Gastroesophageal sphincter (tissue), 4 donors: Measurements from ENCODE around the gene PRKAR1B. TPM values are rescaled to one million over a fixed set of nuclear protein-coding genes. Genes with fewer than 3 reads are reported as not detected.

ENCODE experiments used
- ATAC-seq: fragments of 150-250 bp; one replicate; pipeline ENCODE4 v1.9.1; 2016; ENCODE audit warnings: mild to moderate bottlenecking, moderate library complexity
- H3K27ac ChIP-seq, 4 donors: fragments of 200-600 bp; sonication (generic) in 3 of 4; 1 replicate in 3 of 4; 2 replicates in 1 of 4; pipeline ENCODE4 v1.5.1; 2016 to 2019
- H3K27me3 ChIP-seq: fragments of 200-600 bp; sonication (generic); one replicate; pipeline ENCODE4 v1.5.1; 2019
- H3K36me3 ChIP-seq, 2 donors: fragments of 200-600 bp; sonication (generic); one replicate each; pipeline ENCODE4 v1.5.1; 2019; ENCODE audit warnings: control low read depth in 1 of 2
- H3K4me1 ChIP-seq, 3 donors: fragments of 200-600 bp; sonication (generic); 1 replicate in 2 of 3; 2 replicates in 1 of 3; pipeline ENCODE4 v1.5.1; 2016 to 2019; ENCODE audit warnings: control low read depth in 2 of 3
- H3K4me3 ChIP-seq, 2 donors: fragments of 200-600 bp; sonication (generic); one replicate each; pipeline ENCODE4 v1.5.1; 2019; ENCODE audit warnings: mild to moderate bottlenecking in 1 of 2, moderate library complexity in 1 of 2
- H3K9me3 ChIP-seq, 3 donors: fragments of 200-600 bp; sonication (generic); one replicate each; pipeline ENCODE4 v1.5.1; 2017 to 2019; ENCODE audit warnings: control low read depth in 2 of 3
- EP300 ChIP-seq: sonication (generic); formaldehyde crosslinking; IDR thresholded peaks from one replicate; pipeline ENCODE4 v1.6.1; 2017; ENCODE audit warnings: antibody characterized with exemption, mild to moderate bottlenecking
- POLR2A ChIP-seq, 2 donors: fragments of 450-650 bp; IDR thresholded peaks; one replicate each; pipeline ENCODE4 v1.6.1; 2017; ENCODE audit warnings: antibody characterized with exemption in 2 of 2, mild to moderate bottlenecking in 2 of 2, moderate library complexity in 1 of 2
- POLR2AphosphoS5 ChIP-seq: sonication (generic); formaldehyde crosslinking; IDR thresholded peaks from one replicate; pipeline ENCODE4 v1.6.1; 2017; ENCODE audit warnings: antibody characterized with exemption
- WGBS, 2 donors: methylation state at CpG; one replicate each; pipeline ENCODE4 v1.1.5; 2018; ENCODE audit warnings: low coverage in 1 of 2; 5-methylcytosine and 5-hydroxymethylcytosine counted together
- total RNA-seq, 4 donors: library from RNA; depleted of rRNA; stranded (reverse); fragments of >200 nt; gene quantifications; one replicate each; pipeline ENCODE4 v1.1.0, GENCODE V29; 2016
- TF ChIP-seq, protein P1 (sequence below), 4 experiments: fragments of 200-600 bp in 2 of 4; fragments of 450-650 bp in 2 of 4; sonication (generic) in 1 of 4; IDR thresholded peaks; one replicate each; pipeline ENCODE4 v1.5.1; 2017 to 2019; ENCODE audit warnings: antibody characterized with exemption in 4 of 4, mild to moderate bottlenecking in 2 of 4, moderate library complexity in 2 of 4

PRKAR1B gene
- total RNA-seq, 4 donors from 2014 or later: 11.6 to 39.1 (median 24.8) TPM

DNA sequence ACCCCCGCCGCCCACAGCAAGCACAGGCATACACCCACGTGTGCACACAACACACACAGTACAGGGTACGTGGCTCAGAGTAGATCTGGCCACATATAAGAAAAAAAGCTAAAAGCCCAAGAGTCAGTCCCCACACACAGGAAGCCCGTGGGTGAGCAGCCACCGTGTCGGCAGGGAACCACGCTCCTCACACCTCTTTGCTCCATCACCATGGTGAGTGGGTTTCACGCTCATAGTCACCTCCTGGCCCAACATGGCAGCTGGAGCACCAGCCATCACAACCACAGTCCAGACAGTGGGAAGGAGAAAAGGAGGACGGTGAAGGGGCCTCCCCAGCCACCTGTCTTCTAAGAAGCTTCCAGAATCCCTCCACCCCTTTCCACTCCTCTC is 131.5 kb downstream of the PRKAR1B start:
- H3K9me3 ChIP-seq: peaks cover 0 to 5% (median 0%) of the 10 kb centered on the region in 3 donors
- no peak for ATAC-seq
- 93 to 94% methylated on average over 5 of the region's 10 CpGs for WGBS, 2 donors
- H3K36me3 ChIP-seq: peaks cover 0 to 16% of the 10 kb centered on the region in 2 donors
- H3K4me3 ChIP-seq: no peak overlapping the region
- peaks cover 0 to 22% (median 8%) of the 10 kb centered on the region in 3 donors for H3K4me1 ChIP-seq
- no peak overlapping the region for H3K27ac ChIP-seq
- TF ChIP-seq POLR2A (IDR thresholded peaks at IDR 0.05) (no peak), EP300 (no peak), POLR2AphosphoS5 (no peak)
- TF ChIP-seq, protein P1, sequence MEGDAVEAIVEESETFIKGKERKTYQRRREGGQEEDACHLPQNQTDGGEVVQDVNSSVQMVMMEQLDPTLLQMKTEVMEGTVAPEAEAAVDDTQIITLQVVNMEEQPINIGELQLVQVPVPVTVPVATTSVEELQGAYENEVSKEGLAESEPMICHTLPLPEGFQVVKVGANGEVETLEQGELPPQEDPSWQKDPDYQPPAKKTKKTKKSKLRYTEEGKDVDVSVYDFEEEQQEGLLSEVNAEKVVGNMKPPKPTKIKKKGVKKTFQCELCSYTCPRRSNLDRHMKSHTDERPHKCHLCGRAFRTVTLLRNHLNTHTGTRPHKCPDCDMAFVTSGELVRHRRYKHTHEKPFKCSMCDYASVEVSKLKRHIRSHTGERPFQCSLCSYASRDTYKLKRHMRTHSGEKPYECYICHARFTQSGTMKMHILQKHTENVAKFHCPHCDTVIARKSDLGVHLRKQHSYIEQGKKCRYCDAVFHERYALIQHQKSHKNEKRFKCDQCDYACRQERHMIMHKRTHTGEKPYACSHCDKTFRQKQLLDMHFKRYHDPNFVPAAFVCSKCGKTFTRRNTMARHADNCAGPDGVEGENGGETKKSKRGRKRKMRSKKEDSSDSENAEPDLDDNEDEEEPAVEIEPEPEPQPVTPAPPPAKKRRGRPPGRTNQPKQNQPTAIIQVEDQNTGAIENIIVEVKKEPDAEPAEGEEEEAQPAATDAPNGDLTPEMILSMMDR (IDR thresholded peaks at IDR 0.05): no peak
- H3K27me3 ChIP-seq: no peaks in the 10 kb centered on the region

DNA sequence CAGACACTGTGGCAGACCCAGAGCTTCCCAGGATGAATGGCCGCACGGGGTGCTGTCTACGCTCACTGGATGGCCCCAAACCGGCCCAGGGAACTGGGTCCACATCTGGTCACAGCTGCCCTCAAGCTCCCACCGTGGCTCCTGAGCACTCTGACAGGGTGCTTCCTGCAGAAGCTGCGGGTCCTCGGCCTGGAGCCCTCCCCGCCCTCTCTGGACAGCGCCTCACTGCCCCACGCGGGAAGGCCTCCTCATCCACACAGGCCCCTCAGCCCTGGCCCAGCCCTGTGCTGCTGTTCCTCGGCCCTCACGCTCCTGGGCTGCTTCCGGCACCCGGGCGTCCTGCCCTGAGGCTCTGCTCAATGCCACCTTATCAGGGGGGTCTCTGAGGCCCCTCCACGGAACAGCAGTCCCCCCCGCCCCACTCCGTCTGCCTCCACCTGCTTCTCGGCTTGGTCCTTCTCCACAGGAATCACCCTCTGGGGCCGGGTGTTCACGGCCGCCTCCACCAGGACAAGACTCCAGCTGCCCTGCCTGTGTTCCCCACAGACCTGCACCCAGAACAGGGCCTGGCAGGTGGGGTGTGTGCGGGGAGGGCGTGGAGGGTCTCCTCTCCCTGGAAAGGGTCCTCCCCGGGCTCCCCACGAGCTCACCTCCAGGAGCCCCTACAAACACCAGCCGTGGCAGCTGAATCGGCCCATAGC is 132.0 kb downstream of the PRKAR1B start:
- Histone ChIP-seq H3K27ac (no peak overlapping the region), H3K27me3 (no peaks in the 10 kb centered on the region), H3K9me3 (peaks cover 0 to 5% (median 0%) of the 10 kb centered on the region in 3 donors), H3K36me3 (peaks cover 0 to 16% of the 10 kb centered on the region in 2 donors), H3K4me1 (peaks cover 0 to 25% (median 9%) of the 10 kb centered on the region in 3 donors), H3K4me3 (no peak overlapping the region)
- no peak for ATAC-seq
- no peak for TF ChIP-seq EP300
- no peak for TF ChIP-seq POLR2AphosphoS5
- no peak for TF ChIP-seq POLR2A (IDR thresholded peaks at IDR 0.05)
- TF ChIP-seq, protein P1 (IDR thresholded peaks at IDR 0.05): no peak
- WGBS, 2 donors: 100% methylated on average over 1 of the region's 29 CpGs; no CpG with 5 or more reads in 1 of the 2 donors

DNA sequence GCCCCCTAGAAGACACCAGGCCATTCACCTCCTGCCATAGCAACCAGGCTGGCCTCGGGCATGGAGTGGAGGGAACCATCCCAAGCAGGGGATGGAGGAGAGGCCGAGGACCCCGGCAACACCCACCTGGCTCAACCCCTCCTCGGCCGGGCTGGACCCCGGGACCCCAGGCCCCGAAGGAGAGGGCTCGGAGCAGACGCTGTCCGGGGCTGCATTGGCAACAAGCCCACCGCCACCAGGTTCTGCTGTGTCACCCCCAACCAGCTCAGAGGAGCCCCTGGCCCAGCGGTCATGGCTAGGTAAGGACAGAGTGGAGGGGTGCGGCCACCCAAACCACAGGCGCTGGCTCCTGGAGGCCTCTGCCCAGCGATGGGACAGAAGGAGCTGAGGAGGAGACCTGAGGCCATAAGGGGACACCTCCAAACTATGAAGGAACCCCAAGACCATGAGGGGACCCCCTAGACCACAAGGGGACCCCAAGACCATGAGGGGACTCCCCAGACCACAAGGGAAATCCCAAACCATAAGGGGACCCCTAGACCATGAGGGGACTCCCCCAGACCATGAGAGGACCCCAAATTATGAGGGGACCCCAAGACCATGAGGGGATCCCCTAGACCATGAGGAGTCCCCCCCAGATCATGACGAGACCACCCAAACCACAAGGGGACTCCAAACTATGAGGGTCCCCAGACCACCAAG is 132.7 kb downstream of the PRKAR1B start:
- TF ChIP-seq POLR2AphosphoS5 (no peak), EP300 (no peak), POLR2A (IDR thresholded peaks at IDR 0.05) (no peak)
- TF ChIP-seq, protein P1 (IDR thresholded peaks at IDR 0.05): no peak
- Histone ChIP-seq H3K9me3 (peaks cover 0 to 5% (median 0%) of the 10 kb centered on the region in 3 donors), H3K4me3 (no peak overlapping the region), H3K4me1 (peaks cover 0 to 26% (median 9%) of the 10 kb centered on the region in 3 donors), H3K27me3 (no peaks in the 10 kb centered on the region), H3K27ac (no peak overlapping the region), H3K36me3 (peaks cover 0 to 16% of the 10 kb centered on the region in 2 donors)
- no peak for ATAC-seq
- 100% methylated on average over 1 of the region's 16 CpGs; no CpG with 5 or more reads in 1 of the 2 donors for WGBS, 2 donors

DNA sequence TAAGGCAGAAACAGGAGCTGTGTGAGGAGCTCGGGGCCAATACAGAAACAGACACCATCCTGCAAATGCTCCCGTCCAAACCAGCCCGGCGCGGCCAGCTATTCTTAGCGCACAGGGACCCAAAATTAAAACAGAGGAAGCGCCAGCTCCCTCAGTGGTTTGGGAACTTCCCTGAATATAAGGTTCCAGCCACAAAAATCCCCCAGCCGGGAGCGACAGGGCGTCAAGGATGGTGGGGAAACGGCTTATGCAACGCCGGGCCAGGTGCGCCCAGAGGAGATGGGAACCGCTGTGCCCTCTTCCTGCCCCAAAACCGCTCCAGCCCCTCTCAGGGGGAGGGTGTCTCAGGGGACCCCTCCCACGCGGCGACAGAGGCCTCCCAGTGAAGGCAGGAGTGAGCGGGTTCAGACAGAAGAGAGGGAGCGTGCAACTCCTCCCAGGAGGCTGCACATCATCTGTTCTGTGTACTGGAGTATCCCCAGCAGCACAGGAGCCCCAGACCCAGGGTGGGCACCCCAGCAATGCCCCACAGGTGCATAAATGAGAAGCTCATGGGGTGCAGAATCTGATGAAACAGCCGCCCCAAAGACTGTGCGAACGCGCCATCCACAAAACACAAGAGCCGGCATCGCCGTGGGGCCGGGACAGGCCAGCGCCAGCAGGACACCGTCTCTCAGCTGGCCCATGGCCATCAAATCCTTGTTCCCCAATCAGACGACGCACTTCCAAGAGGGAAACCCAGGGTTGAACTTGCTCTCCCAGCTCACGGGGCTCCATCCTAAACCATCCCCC is 133.6 kb downstream of the PRKAR1B start:
- ATAC-seq: no peak

More for the DNA sequence above, 133.6 kb downstream of the PRKAR1B start:
- H3K36me3 ChIP-seq: peaks cover 0 to 16% of the 10 kb centered on the region in 2 donors
- 83% methylated on average over 13 of the region's 34 CpGs; no CpG with 5 or more reads in 1 of the 2 donors for WGBS, 2 donors
- peaks cover 0 to 5% (median 0%) of the 10 kb centered on the region in 3 donors for H3K9me3 ChIP-seq
- H3K4me1 ChIP-seq: peaks cover 0 to 26% (median 9%) of the 10 kb centered on the region in 3 donors
- H3K27me3 ChIP-seq: no peaks in the 10 kb centered on the region
- H3K4me3 ChIP-seq: no peak overlapping the region
- peak overlapping the region in 1 of 4 donors; percentile 14 for H3K27ac ChIP-seq
- TF ChIP-seq EP300 (no peak), POLR2A (IDR thresholded peaks at IDR 0.05) (no peak), POLR2AphosphoS5 (no peak)
- TF ChIP-seq, protein P1 (IDR thresholded peaks at IDR 0.05): no peak
